Spleen (tissue), 11 donors: ENCODE data around the gene COL5A1. TPM values are rescaled to one million over a fixed set of nuclear protein-coding genes. Genes with fewer than 3 reads are reported as not detected.

Experiments used
- DNase-seq: peaks from one replicate; pipeline ENCODE4 v3.0.0-alpha.2; 2020
- H3K27ac ChIP-seq, 8 donors: fragments of 200-600 bp; sonication (generic) in 7 of 8; 1 replicate in 4 of 8; 2 replicates in 4 of 8; pipeline versions ENCODE4 v1.5.0 to v1.8.0; 2016 to 2021; ENCODE audit warnings: inconsistent platforms in 4 of 8, mild to moderate bottlenecking in 4 of 8, moderate library complexity in 1 of 8
- H3K27me3 ChIP-seq, 7 donors: fragments of 200-600 bp; sonication (generic) in 6 of 7; replicated peaks in 1 of 7; 1 replicate in 4 of 7; 2 replicates in 3 of 7; pipeline versions ENCODE4 v1.5.0 to v1.8.0; 2016 to 2021; ENCODE audit warnings: inconsistent platforms in 3 of 7, mild to moderate bottlenecking in 1 of 7
- H3K36me3 ChIP-seq, 6 donors: fragments of 200-600 bp; sonication (generic) in 5 of 6; 1 replicate in 4 of 6; 2 replicates in 2 of 6; pipeline versions ENCODE4 v1.5.0 to v1.8.0; 2016 to 2021; ENCODE audit warnings: inconsistent platforms in 2 of 6
- H3K4me1 ChIP-seq, 6 donors: fragments of 200-600 bp; sonication (generic) in 5 of 6; 1 replicate in 3 of 6; 2 replicates in 3 of 6; pipeline versions ENCODE4 v1.5.0 to v1.8.0; 2016 to 2021; ENCODE audit warnings: inconsistent platforms in 3 of 6
- H3K4me3 ChIP-seq, 8 donors: fragments of 200-600 bp; sonication (generic) in 7 of 8; 1 replicate in 4 of 8; 2 replicates in 4 of 8; pipeline versions ENCODE4 v1.5.0 to v1.8.0; 2016 to 2021; ENCODE audit warnings: inconsistent platforms in 4 of 8, mild to moderate bottlenecking in 4 of 8, moderate library complexity in 2 of 8
- H3K9me3 ChIP-seq, 8 donors: fragments of 200-600 bp; sonication (generic) in 7 of 8; 1 replicate in 4 of 8; 2 replicates in 4 of 8; pipeline versions ENCODE4 v1.5.0 to v1.8.0; 2016 to 2021; ENCODE audit warnings: inconsistent platforms in 4 of 8
- POLR2A ChIP-seq, 3 donors: fragments of 450-650 bp; IDR thresholded peaks; one replicate each; pipeline ENCODE4 v1.5.1; 2017; ENCODE audit warnings: antibody characterized with exemption in 3 of 3, mild to moderate bottlenecking in 1 of 3
- POLR2AphosphoS5 ChIP-seq, 3 donors: sonication (generic); formaldehyde crosslinking; IDR thresholded peaks; one replicate each; pipeline ENCODE4 v1.5.1; 2017; ENCODE audit warnings: antibody characterized with exemption in 3 of 3
- WGBS, 5 donors: extraction: QIAGEN DNeasy Blood & Tissue Kit in 3 of 5; methylation state at CpG; one replicate each; pipeline versions ENCODE4 v1.1.5 to v1.1.7; 2013 to 2018; 5-methylcytosine and 5-hydroxymethylcytosine counted together
- intact Hi-C: fragments of 100-400 bp; cut with DNase I; formaldehyde crosslinking; loops from one replicate; pipeline ENCODE4 v1.15.0; 2023; ENCODE audit warnings: low total_unique reads
- polyA plus RNA-seq, 3 donors: library from polyadenylated mRNA; stranded (reverse); fragments of 200-250 nt; gene quantifications; one replicate each; pipeline ENCODE4 v1.2.1, GENCODE V29; 2013
- total RNA-seq, 7 donors: library from RNA; depleted of rRNA in 3 of 7; stranded (reverse); fragments of >200 nt in 3 of 7; fragmentation: NEBNext Ultra II Directional in 4 of 7; extraction: Animal tissue kit (Norgen Biotek cat#: 25700) in 4 of 7; gene quantifications; one replicate each; pipeline versions ENCODE4 v1.1.0 to v1.2.1, GENCODE V29; 2016 to 2021
- TF ChIP-seq, protein P1 (sequence below), 11 experiments: fragments of 200-600 bp in 7 of 11; fragments of 450-650 bp in 4 of 11; sonication (generic) in 4 of 11; IDR thresholded peaks in 8 of 11; conservative IDR thresholded peaks in 3 of 11; 1 replicate in 7 of 11; 2 replicates in 4 of 11; pipeline versions ENCODE4 v1.4.0 to v1.8.0; 2016 to 2021; ENCODE audit warnings: antibody characterized with exemption in 11 of 11, inconsistent platforms in 4 of 11, mild to moderate bottlenecking in 1 of 11
- donor health status: healthy with polysubstance abuse.
- donor health status: DM: no; HTN: no; CAD: no; lungs with moderate emphysema.
- donor health status: DM: no; HTN: no; CAD: no.
- donor health status: Bipolar disorder and iron deficiency.
- donor health status: healthy.
- donor health status: DM: no; HTN: no; CAD: no.
- donor health status: DM: yes; HTN: yes; CAD: no.

COL5A1 gene
- total and polyA plus RNA-seq, 10 donors: 2.6 to 50.6 (median 23.7) TPM

DNA sequence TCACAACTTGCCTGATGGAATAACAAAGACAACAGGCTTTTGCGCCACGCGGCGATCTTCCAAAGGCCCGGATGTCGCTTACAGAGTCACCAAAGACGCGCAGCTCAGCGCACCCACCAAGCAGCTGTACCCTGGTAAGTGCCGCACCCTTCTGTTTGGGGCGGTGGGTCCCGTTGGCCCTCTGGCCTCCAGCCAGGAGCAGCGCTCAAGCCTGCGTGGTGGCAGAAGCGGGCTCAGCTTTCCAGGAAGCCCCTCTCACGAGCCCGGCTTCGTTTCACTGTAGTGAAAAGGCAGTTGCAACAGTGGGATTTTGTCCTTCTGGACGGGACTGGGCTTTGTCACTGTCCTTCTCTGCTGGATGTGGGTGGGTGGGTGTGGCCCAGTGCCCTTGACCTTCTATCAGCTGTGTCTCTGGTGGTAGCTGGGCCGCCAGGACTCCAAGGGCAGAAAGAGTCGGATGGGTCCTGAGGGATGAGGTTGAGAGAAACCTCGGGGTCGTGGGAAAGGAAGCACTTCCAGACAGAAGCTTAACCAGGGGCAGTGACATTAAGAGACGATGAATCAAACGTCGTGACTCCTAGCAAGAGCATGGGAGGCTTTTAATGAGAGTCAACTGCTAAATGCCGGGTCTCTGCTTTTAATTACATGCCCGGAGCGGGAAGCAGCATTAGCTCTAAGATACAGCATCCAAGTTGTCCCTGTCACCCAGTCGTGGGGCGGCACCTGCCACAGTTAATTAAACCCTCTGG is 49.5 kb downstream of the COL5A1 start:
- TF ChIP-seq POLR2A (IDR thresholded peaks at IDR 0.05) (no peak), POLR2AphosphoS5 (IDR thresholded peaks at IDR 0.05) (peak in 1 of 3 donors; percentile 28)
- no peak overlapping the region for H3K4me3 ChIP-seq
- peaks cover 0 to 37% (median 15%) of the 10 kb centered on the region in 6 donors for H3K4me1 ChIP-seq
- WGBS, 5 donors: 72 to 85% (median 78%) methylated on average over 28 to 31 of the region's 31 CpGs
- H3K9me3 ChIP-seq: no peaks in the 10 kb centered on the region
- H3K27ac ChIP-seq: peak overlapping the region in 5 of 8 donors; percentile 33 to 53 (median 43)
- no peaks in the 10 kb centered on the region for H3K27me3 ChIP-seq
- intact Hi-C loops: loop anchor here (10.0 kb wide), 1 partner anchor 294 kb away; no protein-coding TSS in a partner anchor
- H3K36me3 ChIP-seq: no peaks in the 10 kb centered on the region
- peak; percentile 64 for DNase-seq

DNA sequence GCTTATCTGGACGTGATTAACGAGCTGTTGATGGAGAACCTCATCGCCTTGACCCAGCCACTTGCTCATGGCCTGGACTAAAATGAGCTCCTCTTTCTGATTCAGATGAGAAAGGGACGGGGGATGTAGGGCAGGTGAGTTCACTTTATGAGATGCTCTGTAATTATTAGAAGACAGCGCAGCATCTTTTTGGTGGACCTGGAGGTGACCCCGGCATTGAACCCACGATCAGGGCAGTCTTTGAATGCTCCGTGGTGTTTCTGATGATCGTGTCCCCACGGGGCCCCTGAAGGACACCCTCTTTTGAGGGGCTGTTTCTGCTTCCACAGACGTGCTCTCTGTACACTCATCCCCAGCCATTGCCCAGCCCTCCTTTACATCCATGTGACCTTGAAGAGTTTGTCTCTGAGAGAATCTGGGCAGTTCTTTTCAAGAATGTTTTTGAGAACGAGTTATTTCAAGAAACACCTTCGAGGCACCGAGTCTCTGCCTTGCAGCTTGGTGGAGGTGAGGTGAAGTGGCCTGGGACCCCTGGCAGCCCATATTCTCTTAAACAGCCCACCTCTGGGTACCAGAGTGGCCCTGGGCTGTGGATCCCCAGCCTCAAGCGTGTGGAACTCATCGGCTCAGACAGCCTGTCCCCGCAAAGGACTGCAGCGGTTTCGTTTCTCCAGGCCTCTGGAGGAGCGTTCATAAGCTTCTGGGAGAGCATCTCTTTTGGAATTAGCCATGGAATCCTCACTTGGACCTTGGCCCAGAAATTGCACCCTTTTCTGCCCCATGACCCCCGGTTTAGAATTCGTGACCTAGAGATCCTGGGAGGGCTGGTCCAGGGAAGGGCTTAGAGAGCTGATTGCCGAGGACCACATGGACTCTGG is 50.3 kb downstream of the COL5A1 start:
- intact Hi-C loops: loop anchor here (10.0 kb wide), 1 partner anchor 293 kb away; no protein-coding TSS in a partner anchor
- no peaks in the 10 kb centered on the region for H3K9me3 ChIP-seq
- no peaks in the 10 kb centered on the region for H3K36me3 ChIP-seq
- 72 to 84% (median 80%) methylated on average over 23 of the region's 23 CpGs for WGBS, 5 donors
- H3K4me3 ChIP-seq: no peak overlapping the region
- H3K27ac ChIP-seq: peak overlapping the region in 4 of 8 donors; percentile 38 to 46 (median 44)
- peak; percentile 60 for DNase-seq
- TF ChIP-seq, protein P1, sequence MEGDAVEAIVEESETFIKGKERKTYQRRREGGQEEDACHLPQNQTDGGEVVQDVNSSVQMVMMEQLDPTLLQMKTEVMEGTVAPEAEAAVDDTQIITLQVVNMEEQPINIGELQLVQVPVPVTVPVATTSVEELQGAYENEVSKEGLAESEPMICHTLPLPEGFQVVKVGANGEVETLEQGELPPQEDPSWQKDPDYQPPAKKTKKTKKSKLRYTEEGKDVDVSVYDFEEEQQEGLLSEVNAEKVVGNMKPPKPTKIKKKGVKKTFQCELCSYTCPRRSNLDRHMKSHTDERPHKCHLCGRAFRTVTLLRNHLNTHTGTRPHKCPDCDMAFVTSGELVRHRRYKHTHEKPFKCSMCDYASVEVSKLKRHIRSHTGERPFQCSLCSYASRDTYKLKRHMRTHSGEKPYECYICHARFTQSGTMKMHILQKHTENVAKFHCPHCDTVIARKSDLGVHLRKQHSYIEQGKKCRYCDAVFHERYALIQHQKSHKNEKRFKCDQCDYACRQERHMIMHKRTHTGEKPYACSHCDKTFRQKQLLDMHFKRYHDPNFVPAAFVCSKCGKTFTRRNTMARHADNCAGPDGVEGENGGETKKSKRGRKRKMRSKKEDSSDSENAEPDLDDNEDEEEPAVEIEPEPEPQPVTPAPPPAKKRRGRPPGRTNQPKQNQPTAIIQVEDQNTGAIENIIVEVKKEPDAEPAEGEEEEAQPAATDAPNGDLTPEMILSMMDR (IDR thresholded peaks at IDR 0.05 in 8 of 11, conservative IDR thresholded peaks at IDR 0.05 in 3 of 11): no peak
- TF ChIP-seq POLR2AphosphoS5 (IDR thresholded peaks at IDR 0.05) (no peak), POLR2A (IDR thresholded peaks at IDR 0.05) (no peak)
- no peaks in the 10 kb centered on the region for H3K27me3 ChIP-seq
- peaks cover 0 to 37% (median 15%) of the 10 kb centered on the region in 6 donors for H3K4me1 ChIP-seq

DNA sequence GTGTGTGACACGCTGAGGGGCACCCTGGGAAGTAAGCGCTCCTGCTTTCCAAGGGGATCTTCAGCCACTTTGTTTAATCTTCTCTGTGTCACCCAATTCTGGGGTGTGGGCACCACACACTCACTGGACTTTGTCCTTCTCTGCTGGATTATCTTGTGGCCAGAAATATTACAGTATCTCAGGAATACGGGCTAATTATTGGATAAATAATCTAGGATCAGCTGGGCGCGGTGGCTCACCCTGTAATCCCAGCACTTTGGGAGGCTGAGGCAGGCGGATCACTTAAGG is 50.9 kb downstream of the COL5A1 start:
- no peak for DNase-seq
- H3K27ac ChIP-seq: peak overlapping the region in 1 of 8 donors; percentile 45
- H3K4me3 ChIP-seq: no peak overlapping the region
- no peaks in the 10 kb centered on the region for H3K27me3 ChIP-seq
- intact Hi-C loops: loop anchor here (10.0 kb wide), 1 partner anchor 292 kb away; no protein-coding TSS in a partner anchor
- WGBS, 5 donors: 85 to 94% (median 90%) methylated on average over 6 of the region's 6 CpGs
- no peaks in the 10 kb centered on the region for H3K9me3 ChIP-seq
- no peak for TF ChIP-seq POLR2AphosphoS5 (IDR thresholded peaks at IDR 0.05)
- TF ChIP-seq, protein P1 (IDR thresholded peaks at IDR 0.05 in 8 of 11, conservative IDR thresholded peaks at IDR 0.05 in 3 of 11): no peak
- no peak for TF ChIP-seq POLR2A (IDR thresholded peaks at IDR 0.05)
- no peaks in the 10 kb centered on the region for H3K36me3 ChIP-seq
- peaks cover 0 to 37% (median 15%) of the 10 kb centered on the region in 6 donors for H3K4me1 ChIP-seq

DNA sequence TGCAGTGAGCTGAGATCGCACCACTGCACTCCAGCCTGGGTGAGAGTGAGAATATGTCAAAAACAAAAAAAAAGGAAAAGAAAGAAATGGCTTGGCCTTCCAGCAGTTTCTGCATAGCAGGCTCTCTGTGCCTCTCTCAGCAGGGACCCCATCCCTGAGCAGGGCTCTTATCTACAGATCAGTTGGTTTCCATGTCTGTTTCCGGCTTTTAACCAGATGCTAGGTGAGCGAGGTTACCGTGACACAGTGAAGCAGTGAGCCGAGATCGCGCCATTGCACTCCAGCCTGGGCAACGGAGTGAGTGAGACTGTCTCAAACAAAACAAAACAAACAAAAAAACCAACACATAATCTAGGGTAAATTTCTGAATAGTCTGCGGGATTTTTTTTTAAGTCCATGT is 51.4 kb downstream of the COL5A1 start:
- Histone ChIP-seq H3K4me3 (no peak overlapping the region), H3K27ac (no peak overlapping the region), H3K9me3 (no peaks in the 10 kb centered on the region), H3K4me1 (peaks cover 0 to 37% (median 15%) of the 10 kb centered on the region in 6 donors), H3K36me3 (no peaks in the 10 kb centered on the region), H3K27me3 (peaks cover 0 to 1% (median 0%) of the 10 kb centered on the region in 7 donors)
- TF ChIP-seq POLR2AphosphoS5 (IDR thresholded peaks at IDR 0.05): no peak
- no peak for TF ChIP-seq POLR2A (IDR thresholded peaks at IDR 0.05)
- TF ChIP-seq, protein P1 (IDR thresholded peaks at IDR 0.05 in 8 of 11, conservative IDR thresholded peaks at IDR 0.05 in 3 of 11): no peak
- intact Hi-C loops: loop anchor here (10.0 kb wide), 1 partner anchor 292 kb away; no protein-coding TSS in a partner anchor
- no peak for DNase-seq
- WGBS, 5 donors: 37 to 57% (median 48%) methylated on average over 9 of the region's 9 CpGs
